ENCODE measurements around the gene TGM3.

- TF ChIP-seq CTCF (IDR thresholded peaks at IDR 0.05) (no peak), POLR2A (IDR thresholded peaks at IDR 0.05) (no peak), POLR2AphosphoS5 (IDR thresholded peaks at IDR 0.05) (no peak)
Measured at GRCh38 chr20:2312876-2313275, 17.1 kb downstream of the TGM3 start.
